GM18502 (cell line): ENCODE measurements around the gene AP4B1.
"Not testable (repeated sequence)": the region's sequence is repeated elsewhere in the genome, so short reads cannot be mapped to it uniquely, and the experiment has no call there.

Experiments used
- ATAC-seq: cut with Tn5 transposase; IDR thresholded peaks from one replicate; pipeline ENCODE4 v1.9.1; 2021; ENCODE audit warnings: mild to moderate bottlenecking; ENCODE audit not compliant: unreplicated experiment, poor library complexity

Gene AP4B1

GRCh38 chr1:113904674-113905434, at the start of gene AP4B1, which contains the start of gene DCLRE1B:
Gene AP4B1 (minus strand): TSS chr1:113904799. CDS start chr1:113904717, 82 bp downstream.
Gene DCLRE1B (plus strand): TSS chr1:113905326. CDS start chr1:113905587, 261 bp downstream.
- peak; percentile 91 for ATAC-seq

- no peak for ATAC-seq
Measured at GRCh38 chr1:113951719-113952118, 47.1 kb upstream of the AP4B1 start.

- ATAC-seq = no peak
Measured at GRCh38 chr1:113950908-113951307, 46.3 kb upstream of the AP4B1 start.

DNA sequence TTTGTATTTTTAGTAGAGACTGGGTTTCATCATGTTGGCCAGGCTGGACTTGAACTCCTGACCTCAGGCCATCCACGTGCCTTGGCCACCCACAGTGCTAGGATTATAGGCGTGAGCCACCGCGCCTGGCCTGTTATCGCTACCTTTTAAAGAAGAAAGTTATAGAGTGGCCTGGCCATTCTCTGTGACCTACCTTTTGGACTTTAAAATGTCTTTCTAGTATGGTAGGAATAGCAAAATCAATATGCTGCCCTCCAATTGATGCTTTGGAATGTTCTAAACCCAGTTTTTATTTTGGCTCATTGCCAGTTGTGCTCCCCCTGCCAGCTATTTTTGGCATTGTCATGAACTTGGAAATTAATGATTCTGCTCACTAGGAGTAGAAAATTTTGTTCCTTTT, 44.4 kb upstream of the AP4B1 start:
- ATAC-seq = no peak

GRCh38 chr1:113948151-113948550, 43.6 kb upstream of the AP4B1 start:
- ATAC-seq = not testable (repeated sequence)

DNA sequence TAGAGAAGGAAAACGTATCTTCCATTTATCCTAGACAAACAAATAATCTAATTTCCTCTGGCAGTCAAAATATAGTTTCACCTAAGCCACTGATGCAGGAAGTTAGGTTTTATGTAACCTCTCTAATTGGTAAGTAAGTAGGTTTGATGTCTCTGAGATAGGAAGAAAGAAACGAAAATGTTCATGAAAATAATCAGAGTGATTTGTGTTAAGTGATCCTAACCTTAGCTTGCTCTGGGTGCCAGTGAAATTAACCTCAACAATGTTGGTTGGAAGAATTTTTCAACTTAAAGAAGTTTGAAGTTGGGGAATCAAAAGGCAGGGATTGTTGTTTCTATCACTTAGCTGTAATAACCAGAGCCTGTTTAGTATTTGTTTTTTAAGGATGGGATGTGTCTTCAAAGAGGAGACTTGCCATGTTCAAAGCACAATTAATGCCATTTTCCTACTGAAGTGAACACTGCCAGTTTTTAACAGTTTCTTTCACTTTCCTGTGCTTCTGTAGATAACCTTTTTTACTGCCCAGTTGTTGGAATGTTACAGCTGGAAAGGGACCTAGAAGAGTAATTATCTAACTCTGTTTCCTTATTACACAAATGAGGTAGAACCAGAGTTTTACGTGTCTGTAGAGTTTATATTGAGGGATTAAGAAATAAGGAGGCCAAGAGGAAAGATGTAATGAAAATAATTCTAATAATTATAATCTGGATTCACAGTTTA, 42.9 kb upstream of the AP4B1 start:
- no peak for ATAC-seq

DNA sequence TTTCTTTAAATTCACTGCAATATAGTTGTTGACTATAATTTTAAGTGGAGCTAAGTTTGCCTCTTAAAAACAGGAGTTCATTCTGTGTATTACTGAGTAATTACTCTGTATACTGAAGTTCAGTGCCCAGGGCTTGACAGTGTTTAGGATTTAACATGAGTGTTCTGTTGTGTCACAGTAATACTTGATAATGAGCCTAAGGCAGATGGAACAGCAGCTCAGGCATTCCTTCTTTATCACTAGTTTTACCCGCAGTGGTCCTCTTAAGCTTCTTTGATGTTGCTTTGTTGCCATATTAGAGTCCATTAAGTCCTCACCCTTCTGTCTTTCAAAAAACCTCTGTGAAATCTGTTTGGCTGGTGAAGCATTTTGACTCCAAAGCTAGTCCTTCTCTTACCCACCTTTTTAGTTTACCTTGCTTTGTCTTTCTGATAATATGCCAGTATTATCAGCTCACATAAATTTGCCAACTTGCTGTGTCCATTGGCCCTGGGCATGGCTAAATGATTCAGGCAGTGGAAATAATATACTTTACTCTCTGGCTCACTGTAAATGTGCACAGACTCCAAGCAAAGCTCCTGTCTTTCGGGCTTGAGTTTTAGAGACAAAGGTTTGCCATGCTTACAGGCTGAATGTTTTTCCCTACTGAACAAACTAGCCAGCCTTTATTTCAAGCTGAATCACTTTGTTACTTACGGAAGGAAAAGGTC, 42.2 kb upstream of the AP4B1 start:
- ATAC-seq = no peak

GRCh38 chr1:113946112-113946511, 41.5 kb upstream of the AP4B1 start:
- ATAC-seq = no peak

- no peak for ATAC-seq
Measured at GRCh38 chr1:113945329-113945728, 40.7 kb upstream of the AP4B1 start.

GRCh38 chr1:113943028-113943811, 38.6 kb upstream of the AP4B1 start:
- ATAC-seq = no peak

- no peak for ATAC-seq
Measured at GRCh38 chr1:113942527-113942926, 37.9 kb upstream of the AP4B1 start.

DNA sequence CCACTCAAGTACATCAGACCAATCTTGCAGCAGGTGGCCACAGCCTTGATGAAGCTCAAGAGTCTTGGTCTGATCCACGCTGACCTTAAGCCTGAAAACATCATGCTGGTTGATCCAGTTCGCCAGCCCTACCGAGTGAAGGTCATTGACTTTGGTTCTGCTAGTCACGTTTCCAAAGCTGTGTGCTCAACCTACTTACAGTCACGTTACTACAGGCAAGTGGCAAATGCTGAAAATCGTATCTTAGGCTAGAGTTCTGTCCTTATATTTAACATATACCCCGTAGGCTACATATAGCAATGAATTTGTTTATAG, 36.6 kb upstream of the AP4B1 start:
- no peak for ATAC-seq

DNA sequence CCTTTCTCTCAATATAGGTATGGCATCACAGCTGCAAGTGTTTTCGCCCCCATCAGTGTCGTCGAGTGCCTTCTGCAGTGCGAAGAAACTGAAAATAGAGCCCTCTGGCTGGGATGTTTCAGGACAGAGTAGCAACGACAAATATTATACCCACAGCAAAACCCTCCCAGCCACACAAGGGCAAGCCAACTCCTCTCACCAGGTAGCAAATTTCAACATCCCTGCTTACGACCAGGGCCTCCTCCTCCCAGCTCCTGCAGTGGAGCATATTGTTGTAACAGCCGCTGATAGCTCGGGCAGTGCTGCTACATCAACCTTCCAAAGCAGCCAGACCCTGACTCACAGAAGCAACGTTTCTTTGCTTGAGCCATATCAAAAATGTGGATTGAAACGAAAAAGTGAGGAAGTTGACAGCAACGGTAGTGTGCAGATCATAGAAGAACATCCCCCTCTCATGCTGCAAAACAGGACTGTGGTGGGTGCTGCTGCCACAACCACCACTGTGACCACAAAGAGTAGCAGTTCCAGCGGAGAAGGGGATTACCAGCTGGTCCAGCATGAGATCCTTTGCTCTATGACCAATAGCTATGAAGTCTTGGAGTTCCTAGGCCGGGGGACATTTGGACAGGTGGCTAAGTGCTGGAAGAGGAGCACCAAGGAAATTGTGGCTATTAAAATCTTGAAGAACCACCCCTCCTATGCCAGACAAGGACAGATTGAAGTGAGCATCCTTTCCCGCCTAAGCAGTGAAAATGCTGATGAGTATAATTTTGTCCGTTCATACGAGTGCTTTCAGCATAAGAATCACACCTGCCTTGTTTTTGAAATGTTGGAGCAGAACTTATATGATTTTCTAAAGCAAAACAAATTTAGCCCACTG, 36.0 kb upstream of the AP4B1 start:
- ATAC-seq = peak; percentile 80

GRCh38 chr1:113938192-113938591, 33.6 kb upstream of the AP4B1 start:
- no peak for ATAC-seq

- no peak for ATAC-seq
Measured at GRCh38 chr1:113937146-113937545, 32.5 kb upstream of the AP4B1 start.

DNA sequence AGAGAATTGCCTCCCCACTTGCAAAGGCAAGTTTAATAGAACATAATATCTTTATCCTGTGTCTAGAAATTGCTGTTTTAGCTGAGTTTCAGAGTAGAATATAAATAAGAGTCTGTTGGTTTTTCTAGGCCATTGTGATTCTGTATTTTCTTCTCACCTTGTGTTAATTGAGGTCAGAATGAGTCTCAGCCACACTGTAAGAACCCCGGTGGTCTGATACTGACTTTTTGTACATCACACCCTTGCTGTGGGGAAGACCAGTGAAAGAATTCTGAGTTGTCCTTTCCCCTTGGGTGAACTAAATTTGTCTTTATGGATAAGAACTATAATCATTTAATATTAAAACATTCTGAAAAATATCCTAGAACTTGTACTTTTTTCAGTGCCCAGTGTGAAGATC, 31.4 kb upstream of the AP4B1 start:
- ATAC-seq = no peak

- no peak for ATAC-seq
Measured at GRCh38 chr1:113935176-113935575, 30.6 kb upstream of the AP4B1 start.

GRCh38 chr1:113934511-113935055, 30.0 kb upstream of the AP4B1 start:
- no peak for ATAC-seq

DNA sequence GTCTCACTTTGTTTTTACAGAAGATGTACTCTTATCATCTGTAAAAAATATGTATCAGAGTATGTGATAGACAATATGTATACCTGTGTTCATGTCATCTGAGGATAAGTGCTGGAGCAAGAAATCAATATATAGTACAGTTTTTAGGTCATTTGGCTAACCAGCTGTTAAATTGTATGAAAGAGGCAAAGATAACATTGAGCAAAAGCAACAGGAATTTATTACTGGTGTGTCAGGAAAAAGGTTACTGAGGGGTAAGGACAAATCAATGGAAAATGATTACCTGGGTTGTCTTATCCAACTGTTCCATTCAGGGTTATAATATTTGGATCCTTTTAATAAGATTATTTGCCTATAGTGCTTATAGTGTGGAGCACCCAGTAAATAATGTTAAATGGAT, 29.4 kb upstream of the AP4B1 start:
- ATAC-seq = no peak
